SK-N-MC (cell line): ENCODE results near the gene SLC9A7.

Experiments used
- DNase-seq: peaks from one replicate; pipeline ENCODE4 v3.0.0-alpha.2; 2011; ENCODE audit warnings: low read depth, low spot score
- H3K27ac ChIP-seq: fragments of 200-600 bp; sonication (generic); 2 replicates; pipeline ENCODE4 v1.5.1; 2016; ENCODE audit warnings: mixed run types
- H3K36me3 ChIP-seq: fragments of 200-600 bp; sonication (generic); 2 replicates; pipeline ENCODE4 v1.6.1; 2017; ENCODE audit warnings: antibody characterized with exemption, low read length, mixed read lengths; ENCODE audit not compliant: insufficient read depth
- H3K4me3 ChIP-seq: fragments of 200-600 bp; sonication (generic); 2 replicates; pipeline ENCODE4 v1.5.1; 2016
- H3K9ac ChIP-seq: fragments of 200-600 bp; sonication (generic); 2 replicates; pipeline ENCODE4 v1.8.0; 2017; ENCODE audit warnings: mixed run types, mixed read lengths; ENCODE audit not compliant: insufficient read length
- H3K9me3 ChIP-seq: fragments of 200-600 bp; sonication (generic); 2 replicates; pipeline ENCODE4 v1.6.1; 2017; ENCODE audit warnings: low read depth, mild to moderate bottlenecking, antibody characterized with exemption, low read length, moderate library complexity, mixed read lengths
- EZH2 ChIP-seq: fragments of 200-600 bp; sonication (generic); IDR thresholded peaks from one replicate; pipeline ENCODE4 v1.6.1; 2017; ENCODE audit warnings: antibody characterized with exemption
- FOXP2 ChIP-seq: optimal IDR thresholded peaks from 2 replicates; pipeline ENCODE3; 2011; ENCODE audit warnings: mild to moderate bottlenecking, moderate library complexity; ENCODE audit not compliant: insufficient read depth; ENCODE audit errors: extremely low read length, control extremely low read depth
- POLR2AphosphoS5 ChIP-seq: IDR thresholded peaks from 2 replicates; pipeline ENCODE4 v1.6.1; 2012; ENCODE audit warnings: mild to moderate bottlenecking, low read depth, low read length, borderline replicate concordance

SLC9A7 gene

GRCh38 chrX:46626566-46626965 is 132.4 kb downstream of the SLC9A7 start:
- no peak overlapping the region for H3K9ac ChIP-seq
- no peaks in the 10 kb centered on the region for H3K9me3 ChIP-seq
- H3K27ac ChIP-seq: no peak overlapping the region
- H3K36me3 ChIP-seq: no peaks in the 10 kb centered on the region
- H3K4me3 ChIP-seq: no peak overlapping the region
- no peak for DNase-seq
- no peak for TF ChIP-seq POLR2AphosphoS5
- TF ChIP-seq FOXP2: no peak
- no peak for TF ChIP-seq EZH2

GRCh38 chrX:46624090-46624786 is 134.7 kb downstream of the SLC9A7 start:
- no peak overlapping the region for H3K4me3 ChIP-seq
- TF ChIP-seq EZH2: no peak
- no peak for TF ChIP-seq POLR2AphosphoS5
- TF ChIP-seq FOXP2: no peak
- H3K27ac ChIP-seq: no peak overlapping the region
- no peaks in the 10 kb centered on the region for H3K9me3 ChIP-seq
- H3K36me3 ChIP-seq: no peaks in the 10 kb centered on the region
- no peak overlapping the region for H3K9ac ChIP-seq
- DNase-seq: no peak

DNA sequence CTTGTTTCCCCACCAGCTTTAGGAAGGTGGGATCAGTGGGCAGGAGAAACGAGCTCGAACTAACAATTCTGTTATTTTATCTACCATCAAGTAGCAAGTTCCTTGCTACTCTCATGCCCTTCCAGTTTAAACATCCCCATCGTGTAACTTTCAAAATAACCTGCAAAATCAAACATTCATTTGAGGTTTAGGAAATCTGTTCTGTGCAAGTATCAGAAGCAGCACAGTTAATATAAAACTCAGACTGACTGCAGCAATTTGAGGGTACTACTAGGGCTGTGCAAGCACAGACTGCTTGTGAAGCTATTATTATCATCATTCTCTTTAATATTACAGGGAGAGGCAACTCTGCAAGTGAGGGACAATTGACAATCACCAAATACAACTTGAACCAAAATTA is 137.3 kb downstream of the SLC9A7 start:
- no peak for TF ChIP-seq FOXP2
- no peak for TF ChIP-seq EZH2
- no peak for TF ChIP-seq POLR2AphosphoS5
- Histone ChIP-seq H3K9ac (no peak overlapping the region), H3K36me3 (no peaks in the 10 kb centered on the region), H3K4me3 (no peak overlapping the region), H3K9me3 (no peaks in the 10 kb centered on the region), H3K27ac (no peak overlapping the region)
- no peak for DNase-seq

GRCh38 chrX:46620505-46620904 is 138.4 kb downstream of the SLC9A7 start:
- no peak for DNase-seq
- TF ChIP-seq EZH2: no peak
- TF ChIP-seq FOXP2: no peak
- no peak for TF ChIP-seq POLR2AphosphoS5
- Histone ChIP-seq H3K4me3 (no peak overlapping the region), H3K36me3 (no peaks in the 10 kb centered on the region), H3K9me3 (no peaks in the 10 kb centered on the region), H3K27ac (no peak overlapping the region), H3K9ac (no peak overlapping the region)

- H3K36me3 ChIP-seq: no peaks in the 10 kb centered on the region
- H3K9me3 ChIP-seq: no peaks in the 10 kb centered on the region
- no peak overlapping the region for H3K27ac ChIP-seq
- H3K9ac ChIP-seq: no peak overlapping the region
- no peak for TF ChIP-seq FOXP2
- no peak for TF ChIP-seq EZH2
- no peak for TF ChIP-seq POLR2AphosphoS5
- H3K4me3 ChIP-seq: no peak overlapping the region
- no peak for DNase-seq
These were observed 140.0 kb downstream of the SLC9A7 start for GRCh38 chrX:46618947-46619346.

DNA sequence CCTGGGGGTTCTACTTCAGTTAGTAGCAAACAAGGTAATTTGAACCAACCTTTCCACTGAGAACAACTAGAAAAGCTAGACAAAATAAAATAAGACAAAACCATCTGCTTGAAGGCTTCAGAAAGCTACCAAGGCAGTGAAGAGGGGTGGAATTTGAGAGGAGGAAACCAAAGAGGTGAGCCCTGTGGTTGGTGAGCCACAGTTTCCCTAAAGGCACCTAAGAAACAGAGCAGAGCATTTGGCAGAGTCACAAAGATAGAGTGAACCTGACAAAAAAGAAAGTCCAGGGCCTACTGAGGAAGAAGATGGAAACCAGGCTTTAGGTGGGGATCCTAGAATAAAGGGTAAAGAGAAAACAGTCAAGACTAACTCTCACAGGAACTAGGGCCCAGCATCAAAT is 141.0 kb downstream of the SLC9A7 start:
- Histone ChIP-seq H3K9me3 (no peaks in the 10 kb centered on the region), H3K4me3 (no peak overlapping the region), H3K9ac (no peak overlapping the region), H3K36me3 (no peaks in the 10 kb centered on the region), H3K27ac (no peak overlapping the region)
- TF ChIP-seq EZH2: no peak
- no peak for TF ChIP-seq FOXP2
- no peak for TF ChIP-seq POLR2AphosphoS5
- DNase-seq: no peak

DNA sequence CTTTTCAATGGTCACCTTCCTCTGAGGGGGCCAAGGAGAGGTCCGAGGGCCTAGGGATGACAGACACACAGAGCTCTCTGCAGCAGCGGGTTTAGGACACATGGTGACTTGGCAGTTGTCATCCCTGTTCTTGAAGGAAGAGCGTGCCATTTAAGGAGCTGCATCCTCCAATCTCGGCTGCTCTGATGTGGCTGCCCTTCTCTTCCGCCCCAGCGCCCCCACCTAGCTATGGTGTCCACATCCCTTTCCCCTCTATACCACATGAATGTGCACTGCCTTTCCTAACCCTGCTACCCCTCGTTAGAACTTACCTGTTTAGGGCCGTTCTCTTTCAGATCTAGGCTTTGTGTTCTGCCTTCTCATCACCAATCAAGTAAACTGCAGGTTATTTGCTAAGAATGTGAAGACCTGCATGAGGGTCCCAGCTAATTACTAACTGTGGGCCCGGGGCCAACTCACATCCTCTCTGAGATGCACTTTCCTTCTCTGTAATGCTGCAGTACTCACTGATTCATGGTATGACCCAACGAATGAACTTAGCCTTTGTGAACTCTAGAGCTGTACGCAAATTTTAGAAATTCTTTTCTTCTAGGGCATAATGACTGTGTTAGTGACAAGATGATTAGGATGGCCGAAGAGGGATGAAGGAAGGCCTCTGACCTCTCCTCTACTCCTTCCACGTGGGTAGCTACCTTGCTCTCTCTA is 147.1 kb downstream of the SLC9A7 start:
- DNase-seq: no peak
- H3K27ac ChIP-seq: no peak overlapping the region
- no peak overlapping the region for H3K9ac ChIP-seq
- H3K9me3 ChIP-seq: no peaks in the 10 kb centered on the region
- H3K4me3 ChIP-seq: no peak overlapping the region
- TF ChIP-seq POLR2AphosphoS5 (no peak), FOXP2 (no peak), EZH2 (no peak)
- no peaks in the 10 kb centered on the region for H3K36me3 ChIP-seq

- H3K27ac ChIP-seq: no peak overlapping the region
- no peak for DNase-seq
- no peaks in the 10 kb centered on the region for H3K36me3 ChIP-seq
- H3K9me3 ChIP-seq: no peaks in the 10 kb centered on the region
- no peak overlapping the region for H3K9ac ChIP-seq
- H3K4me3 ChIP-seq: no peak overlapping the region
- TF ChIP-seq EZH2: no peak
- TF ChIP-seq POLR2AphosphoS5: no peak
- no peak for TF ChIP-seq FOXP2
These were observed 148.8 kb downstream of the SLC9A7 start for GRCh38 chrX:46610070-46610658.
